Fibroblast of lung (primary cell): ENCODE results near the gene TMEM175.

Experiments used
- EZH2 ChIP-seq: IDR thresholded peaks from 2 replicates; pipeline ENCODE4 v1.5.1; 2012; ENCODE audit warnings: low read length, control low read depth, mild to moderate bottlenecking; ENCODE audit errors: missing control alignments
- TF ChIP-seq, protein P1 (sequence below), 2 donors: IDR thresholded peaks in 1 of 2; conservative IDR thresholded peaks in 1 of 2; 1 replicate in 1 of 2; 2 replicates in 1 of 2; pipeline ENCODE4 v1.5.1; 2011 to 2012; ENCODE audit warnings: low read length in 2 of 2, control low read depth in 1 of 2, inconsistent platforms in 1 of 2, low read depth in 1 of 2, mild to moderate bottlenecking in 1 of 2

DNA sequence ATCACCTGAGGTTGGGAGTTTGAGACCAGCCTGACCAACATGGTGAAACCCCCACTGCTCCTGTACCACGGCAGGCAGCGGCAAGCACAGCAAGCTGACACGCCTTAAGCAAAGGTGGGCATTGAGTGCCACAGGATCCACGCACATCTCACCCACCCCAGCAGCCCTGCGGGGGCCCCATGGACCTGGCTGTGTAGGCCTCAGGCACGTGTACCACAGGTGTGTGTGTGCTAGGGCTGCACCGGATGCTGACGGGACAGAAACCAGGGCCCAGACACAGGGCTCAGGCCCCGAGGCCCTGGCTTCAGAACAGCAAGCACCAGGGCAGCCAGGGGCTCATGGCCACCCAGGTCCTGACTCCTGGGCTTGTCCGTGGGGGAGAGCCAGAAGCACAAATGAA, 46.9 kb upstream of the TMEM175 start:
- TF ChIP-seq, protein P1, sequence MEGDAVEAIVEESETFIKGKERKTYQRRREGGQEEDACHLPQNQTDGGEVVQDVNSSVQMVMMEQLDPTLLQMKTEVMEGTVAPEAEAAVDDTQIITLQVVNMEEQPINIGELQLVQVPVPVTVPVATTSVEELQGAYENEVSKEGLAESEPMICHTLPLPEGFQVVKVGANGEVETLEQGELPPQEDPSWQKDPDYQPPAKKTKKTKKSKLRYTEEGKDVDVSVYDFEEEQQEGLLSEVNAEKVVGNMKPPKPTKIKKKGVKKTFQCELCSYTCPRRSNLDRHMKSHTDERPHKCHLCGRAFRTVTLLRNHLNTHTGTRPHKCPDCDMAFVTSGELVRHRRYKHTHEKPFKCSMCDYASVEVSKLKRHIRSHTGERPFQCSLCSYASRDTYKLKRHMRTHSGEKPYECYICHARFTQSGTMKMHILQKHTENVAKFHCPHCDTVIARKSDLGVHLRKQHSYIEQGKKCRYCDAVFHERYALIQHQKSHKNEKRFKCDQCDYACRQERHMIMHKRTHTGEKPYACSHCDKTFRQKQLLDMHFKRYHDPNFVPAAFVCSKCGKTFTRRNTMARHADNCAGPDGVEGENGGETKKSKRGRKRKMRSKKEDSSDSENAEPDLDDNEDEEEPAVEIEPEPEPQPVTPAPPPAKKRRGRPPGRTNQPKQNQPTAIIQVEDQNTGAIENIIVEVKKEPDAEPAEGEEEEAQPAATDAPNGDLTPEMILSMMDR (conservative IDR thresholded peaks at IDR 0.05 in 1 of 2, IDR thresholded peaks at IDR 0.05 in 1 of 2; ENCODE audit: low read depth in 1 of 2, low read length in 2 of 2), result no peak
- TF ChIP-seq EZH2, result no peak
